ENCODE data around the gene SCUBE2.
"Not testable (repeated sequence)": the region's sequence is repeated elsewhere in the genome, so short reads cannot be mapped to it uniquely, and the experiment has no call there.

The SCUBE2 gene

DNA sequence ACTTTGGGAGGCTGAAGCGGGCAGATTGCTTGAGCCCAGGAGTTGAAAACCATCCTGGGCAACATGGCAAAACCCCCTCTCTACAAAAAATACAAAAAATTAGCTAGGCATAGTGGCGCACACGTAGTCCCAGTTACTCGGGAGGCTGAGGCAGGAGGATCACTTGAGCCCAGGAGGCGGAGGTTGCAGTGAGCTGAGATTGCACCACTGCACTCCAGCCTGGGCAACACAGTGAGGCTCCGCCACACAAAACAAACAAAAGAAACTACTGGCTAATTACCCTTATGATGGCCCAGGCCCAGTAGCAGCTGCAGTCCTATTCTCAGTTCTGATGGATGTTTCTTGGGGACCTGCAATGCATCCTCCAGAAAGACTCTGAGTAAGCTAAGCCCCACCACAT is 104.6 kb downstream of the SCUBE2 start:
- DNase-seq; H3K4me1 ChIP-seq (ENCODE audit: control insufficient read depth, insufficient read depth, low read depth, low read length); H3K18ac ChIP-seq (ENCODE audit: low read depth in 1 of 2, low read length in 2 of 2); H3K4me2 ChIP-seq (ENCODE audit: low read length, poor library complexity, severe bottlenecking); H3K27me3 ChIP-seq (ENCODE audit: control insufficient read depth in 1 of 2, insufficient read depth in 1 of 2, low read length in 2 of 2); H3K4me3 ChIP-seq (ENCODE audit: insufficient read depth in 1 of 2, low read depth in 1 of 2, low read length in 2 of 2); H4K91ac ChIP-seq (ENCODE audit: low read length); H3K9me3 ChIP-seq (ENCODE audit: control insufficient read depth, low read length); H2BK15ac ChIP-seq (ENCODE audit: low read depth, poor library complexity, severe bottlenecking); H2BK5ac ChIP-seq (ENCODE audit: low read depth, low read length, poor library complexity, severe bottlenecking); H2AK5ac ChIP-seq (ENCODE audit: low read length, severe bottlenecking); H3K27ac ChIP-seq (ENCODE audit: low read length, poor library complexity, severe bottlenecking); H2BK12ac ChIP-seq (ENCODE audit: low read length in 2 of 2); H3K79me1 ChIP-seq (replicated peaks; ENCODE audit: low read length, poor library complexity, severe bottlenecking); H3K9ac ChIP-seq (ENCODE audit: low read length); H3K4ac ChIP-seq (ENCODE audit: low read depth in 1 of 2, low read length in 2 of 2); H4K8ac ChIP-seq (ENCODE audit: low read length); H2AFZ ChIP-seq (ENCODE audit: low read depth, low read length); H3K14ac ChIP-seq (ENCODE audit: low read length in 2 of 2); H2BK120ac ChIP-seq (ENCODE audit: low read depth, low read length); H3K23ac ChIP-seq (ENCODE audit: low read length in 2 of 2): not testable (repeated sequence)
- H3K36me3 ChIP-seq (ENCODE audit: control insufficient read depth in 1 of 2, insufficient read depth in 2 of 2, low read depth in 1 of 2, low read length in 2 of 2) = peaks cover 0 to 18% of the 10 kb centered on the region in 2 experiments
- 88% methylated on average over 6 of the region's 6 CpGs for WGBS

DNA sequence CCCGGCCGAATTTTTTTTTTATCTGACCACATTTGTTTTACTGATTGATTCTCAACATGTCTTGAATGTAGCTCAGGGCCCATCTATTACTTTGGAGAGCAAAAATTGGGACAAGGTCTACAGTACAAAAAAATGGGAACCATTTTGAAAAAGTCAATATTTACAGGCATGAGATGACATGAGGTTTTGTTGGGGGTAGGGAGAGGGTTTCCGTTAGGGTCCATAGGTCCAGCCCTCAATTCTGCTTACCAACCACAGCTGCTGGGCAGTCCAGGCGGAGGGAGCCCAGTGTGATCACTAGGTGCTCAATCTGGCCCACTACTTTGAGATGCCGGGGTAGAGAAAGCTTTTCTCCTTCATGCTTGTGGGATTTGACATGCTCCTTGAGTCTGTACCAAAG is 105.9 kb downstream of the SCUBE2 start:
- no peak overlapping the region for H2AFZ ChIP-seq (ENCODE audit: low read depth, low read length)
- H3K4ac ChIP-seq (ENCODE audit: low read depth in 1 of 2, low read length in 2 of 2) = no peak overlapping the region
- no peaks in the 10 kb centered on the region for H3K27me3 ChIP-seq (ENCODE audit: control insufficient read depth in 1 of 2, insufficient read depth in 1 of 2, low read length in 2 of 2)
- no peaks in the 10 kb centered on the region for H3K9me3 ChIP-seq (ENCODE audit: control insufficient read depth, low read length)
- no peak overlapping the region for H2BK5ac ChIP-seq (ENCODE audit: low read depth, low read length, poor library complexity, severe bottlenecking)
- H4K8ac ChIP-seq (ENCODE audit: low read length) = no peak overlapping the region
- no peak overlapping the region for H2AK5ac ChIP-seq (ENCODE audit: low read length, severe bottlenecking)
- H3K14ac ChIP-seq (ENCODE audit: low read length in 2 of 2) = no peak overlapping the region
- no peak overlapping the region for H3K18ac ChIP-seq (ENCODE audit: low read depth in 1 of 2, low read length in 2 of 2)
- DNase-seq = no peak
- H3K23ac ChIP-seq (ENCODE audit: low read length in 2 of 2) = no peak overlapping the region
- H3K4me1 ChIP-seq (ENCODE audit: control insufficient read depth, insufficient read depth, low read depth, low read length) = no peaks in the 10 kb centered on the region
- no peak overlapping the region for H2BK15ac ChIP-seq (ENCODE audit: low read depth, poor library complexity, severe bottlenecking)
- H3K36me3 ChIP-seq (ENCODE audit: control insufficient read depth in 1 of 2, insufficient read depth in 2 of 2, low read depth in 1 of 2, low read length in 2 of 2) = peaks cover 0 to 22% of the 10 kb centered on the region in 2 experiments
- no peaks in the 10 kb centered on the region for H3K79me1 ChIP-seq (replicated peaks; ENCODE audit: low read length, poor library complexity, severe bottlenecking)
- no peak overlapping the region for H2BK120ac ChIP-seq (ENCODE audit: low read depth, low read length)
- H2BK12ac ChIP-seq (ENCODE audit: low read length in 2 of 2) = no peak overlapping the region
- no peak overlapping the region for H4K91ac ChIP-seq (ENCODE audit: low read length)
- 100% methylated on average over 3 of the region's 5 CpGs for WGBS
- H3K4me3 ChIP-seq (ENCODE audit: insufficient read depth in 1 of 2, low read depth in 1 of 2, low read length in 2 of 2) = no peak overlapping the region
- no peak overlapping the region for H3K4me2 ChIP-seq (ENCODE audit: low read length, poor library complexity, severe bottlenecking)
- no peak overlapping the region for H3K27ac ChIP-seq (ENCODE audit: low read length, poor library complexity, severe bottlenecking)
- H3K9ac ChIP-seq (ENCODE audit: low read length) = no peak overlapping the region

DNA sequence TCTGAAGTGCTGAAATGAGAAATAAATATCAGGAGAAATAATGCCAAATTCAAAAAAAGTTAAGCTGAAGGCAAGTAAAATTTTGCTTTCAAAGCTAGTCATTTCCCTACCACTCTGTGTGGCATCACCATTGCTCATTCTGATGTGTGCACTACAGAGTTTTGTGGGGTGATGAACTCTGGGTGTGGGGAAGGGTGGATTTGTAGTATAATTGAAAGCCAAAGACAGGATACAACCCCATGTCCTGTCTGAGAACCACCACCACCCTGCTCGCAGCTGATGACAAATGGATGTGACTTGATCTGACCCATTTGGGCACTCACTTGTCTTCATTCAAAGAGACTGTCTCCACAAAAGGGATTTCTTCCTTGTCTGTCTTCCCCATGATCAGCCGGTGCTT is 107.8 kb downstream of the SCUBE2 start:
- Histone ChIP-seq H3K9me3 (ENCODE audit: control insufficient read depth, low read length) (no peaks in the 10 kb centered on the region), H3K14ac (ENCODE audit: low read length in 2 of 2) (no peak overlapping the region), H3K27me3 (ENCODE audit: control insufficient read depth in 1 of 2, insufficient read depth in 1 of 2, low read length in 2 of 2) (no peaks in the 10 kb centered on the region), H3K4me2 (ENCODE audit: low read length, poor library complexity, severe bottlenecking) (no peak overlapping the region), H2BK12ac (ENCODE audit: low read length in 2 of 2) (no peak overlapping the region), H3K4ac (ENCODE audit: low read depth in 1 of 2, low read length in 2 of 2) (no peak overlapping the region), H3K18ac (ENCODE audit: low read depth in 1 of 2, low read length in 2 of 2) (no peak overlapping the region), H2AFZ (ENCODE audit: low read depth, low read length) (no peak overlapping the region), H3K36me3 (ENCODE audit: control insufficient read depth in 1 of 2, insufficient read depth in 2 of 2, low read depth in 1 of 2, low read length in 2 of 2) (peaks cover 0 to 22% of the 10 kb centered on the region in 2 experiments), H2BK120ac (ENCODE audit: low read depth, low read length) (no peak overlapping the region), H3K4me1 (ENCODE audit: control insufficient read depth, insufficient read depth, low read depth, low read length) (no peaks in the 10 kb centered on the region), H3K23ac (ENCODE audit: low read length in 2 of 2) (no peak overlapping the region), H2AK5ac (ENCODE audit: low read length, severe bottlenecking) (no peak overlapping the region), H4K91ac (ENCODE audit: low read length) (no peak overlapping the region), H2BK5ac (ENCODE audit: low read depth, low read length, poor library complexity, severe bottlenecking) (no peak overlapping the region), H2BK15ac (ENCODE audit: low read depth, poor library complexity, severe bottlenecking) (no peak overlapping the region), H3K9ac (ENCODE audit: low read length) (no peak overlapping the region), H3K79me1 (replicated peaks; ENCODE audit: low read length, poor library complexity, severe bottlenecking) (no peaks in the 10 kb centered on the region), H3K27ac (ENCODE audit: low read length, poor library complexity, severe bottlenecking) (no peak overlapping the region), H3K4me3 (ENCODE audit: insufficient read depth in 1 of 2, low read depth in 1 of 2, low read length in 2 of 2) (no peak overlapping the region), H4K8ac (ENCODE audit: low read length) (no peak overlapping the region)
- WGBS = 93% methylated on average over 2 of the region's 2 CpGs
- no peak for DNase-seq

DNA sequence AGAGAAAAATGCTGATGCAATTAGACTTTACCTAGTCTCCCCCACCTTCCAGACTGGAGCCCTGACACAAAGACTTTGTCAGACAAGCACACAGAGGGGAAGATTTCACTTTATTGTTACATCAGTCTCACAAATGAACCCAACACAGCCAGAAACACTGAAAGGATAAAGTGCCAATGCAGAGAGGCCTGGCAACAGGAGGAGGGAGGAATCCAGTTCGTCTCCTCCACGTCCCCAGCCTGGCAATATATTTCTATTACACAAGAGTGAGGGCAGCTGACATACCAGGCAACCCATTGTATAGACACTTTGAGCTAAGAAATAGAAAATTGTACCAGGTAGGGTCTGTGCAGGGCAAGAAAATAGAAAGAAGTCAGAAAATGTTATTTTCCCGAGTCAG is 110.9 kb downstream of the SCUBE2 start:
- no peaks in the 10 kb centered on the region for H3K27me3 ChIP-seq (ENCODE audit: control insufficient read depth in 1 of 2, insufficient read depth in 1 of 2, low read length in 2 of 2)
- no peak overlapping the region for H2BK120ac ChIP-seq (ENCODE audit: low read depth, low read length)
- H3K79me1 ChIP-seq (replicated peaks; ENCODE audit: low read length, poor library complexity, severe bottlenecking) = no peaks in the 10 kb centered on the region
- no peak overlapping the region for H4K8ac ChIP-seq (ENCODE audit: low read length)
- H2BK12ac ChIP-seq (ENCODE audit: low read length in 2 of 2) = no peak overlapping the region
- H2AK5ac ChIP-seq (ENCODE audit: low read length, severe bottlenecking) = no peak overlapping the region
- DNase-seq = no peak
- no peak overlapping the region for H3K4me3 ChIP-seq (ENCODE audit: insufficient read depth in 1 of 2, low read depth in 1 of 2, low read length in 2 of 2)
- H2BK5ac ChIP-seq (ENCODE audit: low read depth, low read length, poor library complexity, severe bottlenecking) = no peak overlapping the region
- H3K4me1 ChIP-seq (ENCODE audit: control insufficient read depth, insufficient read depth, low read depth, low read length) = no peaks in the 10 kb centered on the region
- H2AFZ ChIP-seq (ENCODE audit: low read depth, low read length) = no peak overlapping the region
- peaks cover 0 to 22% of the 10 kb centered on the region in 2 experiments for H3K36me3 ChIP-seq (ENCODE audit: control insufficient read depth in 1 of 2, insufficient read depth in 2 of 2, low read depth in 1 of 2, low read length in 2 of 2)
- H3K14ac ChIP-seq (ENCODE audit: low read length in 2 of 2) = no peak overlapping the region
- no peak overlapping the region for H3K23ac ChIP-seq (ENCODE audit: low read length in 2 of 2)
- no peak overlapping the region for H3K18ac ChIP-seq (ENCODE audit: low read depth in 1 of 2, low read length in 2 of 2)
- no peak overlapping the region for H4K91ac ChIP-seq (ENCODE audit: low read length)
- H2BK15ac ChIP-seq (ENCODE audit: low read depth, poor library complexity, severe bottlenecking) = no peak overlapping the region
- H3K4ac ChIP-seq (ENCODE audit: low read depth in 1 of 2, low read length in 2 of 2) = no peak overlapping the region
- H3K27ac ChIP-seq (ENCODE audit: low read length, poor library complexity, severe bottlenecking) = no peak overlapping the region
- WGBS = 72% methylated on average over 2 of the region's 3 CpGs
- H3K9me3 ChIP-seq (ENCODE audit: control insufficient read depth, low read length) = no peaks in the 10 kb centered on the region
- no peak overlapping the region for H3K4me2 ChIP-seq (ENCODE audit: low read length, poor library complexity, severe bottlenecking)
- no peak overlapping the region for H3K9ac ChIP-seq (ENCODE audit: low read length)

Measured in mesenchymal stem cell (in vitro differentiated cells and primary cell).